ENCODE measurements around the gene FGD6. TPM values are rescaled to one million over a fixed set of nuclear protein-coding genes. Genes with fewer than 3 reads are reported as not detected.
A peak's percentile ranks its signal among the peaks of the same experiment; 100 is the strongest.

Gene FGD6
- polyA plus RNA-seq, 2 of the 4 experiments (the other 2 are of a cell fraction): 15.5 to 48.0 TPM

DNA sequence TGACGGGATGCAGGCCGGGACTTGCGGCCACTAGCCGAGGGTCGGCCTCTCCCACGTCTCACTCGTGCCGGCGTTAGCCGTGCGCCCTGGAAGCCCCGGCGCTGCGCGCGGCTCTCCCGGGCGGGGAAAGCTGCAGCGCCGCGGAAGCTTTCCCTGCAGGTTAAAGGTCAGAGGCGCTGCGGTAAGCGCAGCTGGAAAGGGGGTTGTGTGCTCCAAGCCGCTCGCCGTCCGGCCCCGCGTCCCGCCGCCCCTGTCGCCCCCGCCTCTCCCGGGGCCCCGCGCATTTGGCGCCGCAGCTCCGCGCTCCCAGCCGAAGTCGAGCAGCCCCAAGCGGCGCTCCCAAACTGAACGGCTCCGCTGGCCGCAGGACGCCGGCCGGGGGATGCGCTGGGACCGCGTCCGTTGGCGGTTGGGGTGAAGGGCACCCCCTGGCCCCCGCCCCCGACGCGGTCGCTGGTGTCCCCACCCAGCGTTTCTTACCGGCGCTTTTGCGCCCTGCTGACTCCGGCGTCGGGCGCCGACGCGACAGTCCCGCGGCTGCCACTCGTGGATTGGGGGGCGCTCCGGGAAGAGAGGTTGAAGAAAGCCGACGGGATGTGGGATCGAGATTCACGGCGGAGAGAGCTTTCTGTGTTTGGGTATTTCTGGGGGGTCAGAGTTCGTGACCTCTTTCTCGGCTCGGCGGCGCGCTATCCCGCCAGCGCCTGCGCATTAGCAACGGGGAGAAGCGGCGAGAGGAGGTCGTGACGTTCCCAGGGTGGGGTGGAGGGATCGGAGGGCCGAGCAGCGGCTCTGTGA is 144.2 kb downstream of the FGD6 start, which contains the start of gene NR2C1:
NR2C1 (minus strand) TSS at position 719 of the 798 bp plus-strand sequence. CDS start 6,234 bp downstream, outside the sequence.
- H3K27ac ChIP-seq: peak within 1 kb of the TSS; percentile 85 to 93
- DNase-seq (ENCODE audit: low read depth in 1 of 2, low spot score in 1 of 2) (peak; percentile 97 to 99), ATAC-seq (peak; percentile 97 to 98), FAIRE-seq (peak; percentile 68)
- CTCF ChIA-PET: interaction anchor here (0.6 to 3.8 kb wide), 33 partner anchors 9 to 939 kb away, joined by 3 to 16 read pairs (median 4); partner anchors contain the start of genes FGD6 and VEZT
- TF ChIP-seq ZFP36 (IDR thresholded peaks at IDR 0.05; ENCODE audit: borderline replicate concordance, partially characterized antibody) (no peak), MAZ (IDR thresholded peaks at IDR 0.05; ENCODE audit: borderline replicate concordance, low read depth, low read length) (0 out of 2 replicates have a peak, but pooled peaks have one; percentile 79), MAFK (IDR thresholded peaks at IDR 0.05; ENCODE audit: partially characterized antibody) (no peak), JUN (IDR thresholded peaks at IDR 0.05) (peak; percentile 35 to 48; a peak in 4 of 5 replicates), JUNB (IDR thresholded peaks at IDR 0.05) (no peak), POLR2A (IDR thresholded peaks at IDR 0.05; ENCODE audit: low read length) (peak; percentile 36), ESRRA (IDR thresholded peaks at IDR 0.05; ENCODE audit: borderline replicate concordance, low read length) (peak; percentile 71), KDM5A (IDR thresholded peaks at IDR 0.05) (0 out of 2 replicates have a peak, but pooled peaks have one; percentile 28), PHF8 (IDR thresholded peaks at IDR 0.05; ENCODE audit: borderline replicate concordance, low read depth) (peak; percentile 56; the same call in 1 of the 2 replicates), HDAC2 (IDR thresholded peaks at IDR 0.05) (peak; percentile 51; the same call in 1 of the 2 replicates)
- POLR2A ChIA-PET: interaction anchor here (0.6 to 2.0 kb wide), 8 partner anchors 11 to 1490 kb away, joined by 3 to 12 read pairs (median 4); partner anchors contain the start of genes FGD6, NDUFA12 and VEZT
- peak within 1 kb of the TSS; percentile 85 for H3K4me3 ChIP-seq
- WGBS (ENCODE audit: missing lambda C conversion rate): under 1% methylated on average over 61 of the region's 99 CpGs
- no peaks in the 10 kb centered on the region for H3K9me3 ChIP-seq
- peaks cover 10% of the 10 kb centered on the region for H3K4me1 ChIP-seq
- H3K4me2 ChIP-seq: peak within 1 kb of the TSS; percentile 87

- POLR2A ChIA-PET: interaction anchor here (0.7 kb wide), 1 partner anchor 235 kb away, joined by 5 read pairs; no protein-coding TSS in a partner anchor
- no peaks in the 10 kb centered on the region for H3K9me3 ChIP-seq
- DNase-seq (ENCODE audit: low read depth in 1 of 2, low spot score in 1 of 2): no peak
- no peak for FAIRE-seq
- no peak overlapping the region for H3K4me2 ChIP-seq
- CTCF ChIA-PET: no interaction called here
- WGBS (ENCODE audit: missing lambda C conversion rate): 94% methylated on average over 1 of the region's 1 CpG
- TF ChIP-seq REST (IDR thresholded peaks at IDR 0.05): no peak
- no peak for TF ChIP-seq BHLHE40 (IDR thresholded peaks at IDR 0.05; ENCODE audit: low read depth, low read length)
- TF ChIP-seq, protein P1, sequence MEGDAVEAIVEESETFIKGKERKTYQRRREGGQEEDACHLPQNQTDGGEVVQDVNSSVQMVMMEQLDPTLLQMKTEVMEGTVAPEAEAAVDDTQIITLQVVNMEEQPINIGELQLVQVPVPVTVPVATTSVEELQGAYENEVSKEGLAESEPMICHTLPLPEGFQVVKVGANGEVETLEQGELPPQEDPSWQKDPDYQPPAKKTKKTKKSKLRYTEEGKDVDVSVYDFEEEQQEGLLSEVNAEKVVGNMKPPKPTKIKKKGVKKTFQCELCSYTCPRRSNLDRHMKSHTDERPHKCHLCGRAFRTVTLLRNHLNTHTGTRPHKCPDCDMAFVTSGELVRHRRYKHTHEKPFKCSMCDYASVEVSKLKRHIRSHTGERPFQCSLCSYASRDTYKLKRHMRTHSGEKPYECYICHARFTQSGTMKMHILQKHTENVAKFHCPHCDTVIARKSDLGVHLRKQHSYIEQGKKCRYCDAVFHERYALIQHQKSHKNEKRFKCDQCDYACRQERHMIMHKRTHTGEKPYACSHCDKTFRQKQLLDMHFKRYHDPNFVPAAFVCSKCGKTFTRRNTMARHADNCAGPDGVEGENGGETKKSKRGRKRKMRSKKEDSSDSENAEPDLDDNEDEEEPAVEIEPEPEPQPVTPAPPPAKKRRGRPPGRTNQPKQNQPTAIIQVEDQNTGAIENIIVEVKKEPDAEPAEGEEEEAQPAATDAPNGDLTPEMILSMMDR (IDR thresholded peaks at IDR 0.05): no peak
- TF ChIP-seq, protein P2, sequence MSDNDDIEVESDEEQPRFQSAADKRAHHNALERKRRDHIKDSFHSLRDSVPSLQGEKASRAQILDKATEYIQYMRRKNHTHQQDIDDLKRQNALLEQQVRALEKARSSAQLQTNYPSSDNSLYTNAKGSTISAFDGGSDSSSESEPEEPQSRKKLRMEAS (IDR thresholded peaks at IDR 0.05): no peak
- no peak for TF ChIP-seq KDM1A (IDR thresholded peaks at IDR 0.05; ENCODE audit: low read depth)
- no peak for TF ChIP-seq SREBF2 (IDR thresholded peaks at IDR 0.05)
- TF ChIP-seq ZSCAN20 (CRISPR knock-in tag; IDR thresholded peaks at IDR 0.05): no peak
- no peak for TF ChIP-seq MAZ (IDR thresholded peaks at IDR 0.05; ENCODE audit: borderline replicate concordance, low read depth, low read length)
- no peak for TF ChIP-seq CHD2 (IDR thresholded peaks at IDR 0.05; ENCODE audit: low read length, partially characterized antibody)
- no peak for TF ChIP-seq FOXS1 (CRISPR knock-in tag; IDR thresholded peaks at IDR 0.05)
- TF ChIP-seq PHF8 (IDR thresholded peaks at IDR 0.05; ENCODE audit: borderline replicate concordance, low read depth): no peak
- TF ChIP-seq ZNF302 (CRISPR knock-in tag; IDR thresholded peaks at IDR 0.05): no peak
- TF ChIP-seq USF2 (IDR thresholded peaks at IDR 0.05): no peak
- TF ChIP-seq RNF2 (IDR thresholded peaks at IDR 0.05; ENCODE audit: borderline replicate concordance, low read depth): no peak
- no peak for TF ChIP-seq KDM5A (IDR thresholded peaks at IDR 0.05)
- H3K27ac ChIP-seq: no peak overlapping the region
- ATAC-seq: no peak
- H3K4me3 ChIP-seq: no peak overlapping the region
- peaks cover 10% of the 10 kb centered on the region for H3K4me1 ChIP-seq
Observed at GRCh38 chr12:95070378-95070777, 146.9 kb downstream of the FGD6 start.
